Tibial nerve (tissue), 4 donors: Measurements from ENCODE around the gene TCF12.

Source experiments
- CTCF ChIP-seq, 5 experiments: fragments of 200-600 bp in 3 of 5; fragments of 450-650 bp in 2 of 5; sonication (generic) in 3 of 5; IDR thresholded peaks; one replicate each; pipeline ENCODE4 v1.5.1; 2016 to 2019; ENCODE audit warnings: antibody characterized with exemption in 5 of 5, mild to moderate bottlenecking in 3 of 5, moderate library complexity in 2 of 5
- EP300 ChIP-seq, 2 donors: sonication (generic); formaldehyde crosslinking; IDR thresholded peaks; one replicate each; pipeline ENCODE4 v1.6.1; 2017; ENCODE audit warnings: antibody characterized with exemption in 2 of 2, mild to moderate bottlenecking in 1 of 2
- POLR2A ChIP-seq, 2 donors: fragments of 450-650 bp; IDR thresholded peaks; one replicate each; pipeline ENCODE4 v1.6.1; 2017; ENCODE audit warnings: antibody characterized with exemption in 2 of 2, mild to moderate bottlenecking in 2 of 2, moderate library complexity in 2 of 2

DNA sequence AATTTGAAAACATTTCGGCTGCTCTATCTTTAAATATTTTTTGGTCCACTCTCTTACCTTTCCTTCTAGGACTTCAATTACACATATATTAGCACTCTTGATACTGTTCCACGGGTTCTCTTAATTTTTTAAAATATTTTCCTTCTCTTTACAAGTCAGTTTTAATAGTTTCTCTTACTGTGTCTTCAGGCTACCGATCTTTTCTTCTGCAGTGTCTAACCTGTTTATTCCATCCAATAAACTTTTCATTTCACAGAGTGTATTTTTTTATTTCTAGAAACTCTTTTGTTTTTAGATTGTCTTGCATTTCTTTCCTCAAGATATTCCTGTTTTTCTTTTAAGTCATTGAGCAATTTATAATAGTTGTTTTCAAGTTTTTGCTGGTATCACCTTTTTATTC is 27.7 kb downstream of the TCF12 start:
- TF ChIP-seq POLR2A (IDR thresholded peaks at IDR 0.05) (no peak), CTCF (IDR thresholded peaks at IDR 0.05) (no peak), EP300 (IDR thresholded peaks at IDR 0.05) (no peak)
